HL-60/S4 treated with retinoic acid at 250 ng/mL for 4 days and 3 days (cell line): ENCODE data around the gene DFFB.

ENCODE experiments used
- in situ Hi-C: fragments of 300-500 bp; cut with MboI; formaldehyde crosslinking; loops from 2 replicates; pipeline ENCODE4 v1.7.0; 2022; ENCODE audit warnings: low sequenced_read_pairs

The DFFB gene

DNA sequence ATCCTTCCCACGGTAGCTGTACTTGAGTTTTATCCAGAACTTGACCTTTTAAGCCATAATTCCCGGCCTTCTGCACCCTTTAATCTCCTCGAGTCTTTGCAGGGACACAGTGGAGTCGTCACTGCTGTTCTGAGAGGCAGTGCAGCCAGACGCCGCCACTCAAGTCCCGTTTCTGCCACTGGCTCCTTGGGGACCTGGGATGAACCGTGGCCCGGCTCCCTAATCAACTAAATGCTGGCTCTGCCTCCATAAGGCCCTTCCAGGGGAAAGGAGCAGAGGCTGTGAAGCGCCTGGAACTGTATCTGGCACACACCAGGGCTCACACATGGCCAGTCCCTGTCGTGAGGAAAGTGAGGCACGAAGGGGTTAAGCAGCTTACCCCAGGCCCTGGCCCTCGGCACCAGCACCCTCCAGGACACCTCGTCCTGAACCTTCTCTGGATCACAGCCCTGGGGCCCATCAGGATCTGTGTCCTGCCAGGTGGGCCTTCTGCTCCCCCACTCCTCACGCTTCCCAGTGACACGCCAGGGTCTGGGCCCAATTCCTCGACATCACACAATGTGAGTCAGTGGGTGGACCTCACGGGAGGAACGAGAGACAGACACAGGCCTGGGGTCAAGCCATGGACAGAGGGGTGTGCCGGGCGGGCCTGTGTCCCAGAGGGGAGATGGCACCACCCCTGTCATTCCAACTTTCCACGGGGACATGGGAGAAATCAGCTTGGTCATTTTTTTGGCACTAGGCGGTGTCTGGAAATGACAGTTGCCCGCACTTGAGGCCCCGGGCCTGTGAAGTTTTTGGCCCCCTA, 66.3 kb downstream of the DFFB start:
- in situ Hi-C loops, result no loop called here

- in situ Hi-C loops, result no loop called here
Measured at GRCh38 chr1:3924186-3924824, 67.0 kb downstream of the DFFB start.

GRCh38 chr1:3924825-3925220, 67.5 kb downstream of the DFFB start:
- in situ Hi-C loops, result no loop called here

- in situ Hi-C loops, result no loop called here
Measured at GRCh38 chr1:3925256-3925655, 68.0 kb downstream of the DFFB start.

DNA sequence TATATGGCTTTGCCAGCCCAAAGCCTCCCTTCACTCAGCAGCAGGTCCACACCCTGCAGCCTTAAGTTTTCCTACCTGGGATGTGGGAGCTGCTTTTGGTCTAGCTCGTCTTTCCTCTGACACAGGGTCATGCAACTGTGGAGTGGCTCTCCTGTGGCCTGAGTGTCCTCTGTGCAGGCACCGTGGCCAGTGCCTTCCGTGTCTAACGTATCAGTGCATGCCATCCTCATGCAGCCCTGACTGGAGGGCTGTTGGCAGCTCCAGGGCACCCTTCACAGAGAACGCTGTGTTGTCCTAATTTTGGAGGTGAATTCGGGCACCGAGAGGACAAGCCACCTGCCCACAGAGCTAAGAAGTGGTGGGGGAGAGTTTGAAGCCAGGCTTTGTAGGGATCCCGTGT, 68.5 kb downstream of the DFFB start:
- in situ Hi-C loops, result no loop called here

DNA sequence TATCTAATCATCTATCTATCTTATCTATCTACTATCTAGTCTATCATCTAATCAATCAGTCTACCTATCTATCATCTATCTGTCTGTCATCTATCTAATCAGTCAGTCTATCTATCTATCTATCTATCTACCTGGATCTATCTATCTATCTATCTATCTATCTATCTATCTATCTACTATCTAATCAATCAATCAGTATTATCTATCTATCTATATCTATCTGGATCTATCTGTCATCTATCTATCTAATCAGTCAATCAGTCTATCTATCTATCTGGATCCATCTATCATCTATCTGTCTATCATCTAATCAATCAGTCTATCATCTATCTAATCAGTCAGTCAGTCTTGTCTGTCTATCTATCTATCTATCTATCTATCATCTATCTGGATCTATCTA, 69.7 kb downstream of the DFFB start:
- in situ Hi-C loops, result no loop called here

DNA sequence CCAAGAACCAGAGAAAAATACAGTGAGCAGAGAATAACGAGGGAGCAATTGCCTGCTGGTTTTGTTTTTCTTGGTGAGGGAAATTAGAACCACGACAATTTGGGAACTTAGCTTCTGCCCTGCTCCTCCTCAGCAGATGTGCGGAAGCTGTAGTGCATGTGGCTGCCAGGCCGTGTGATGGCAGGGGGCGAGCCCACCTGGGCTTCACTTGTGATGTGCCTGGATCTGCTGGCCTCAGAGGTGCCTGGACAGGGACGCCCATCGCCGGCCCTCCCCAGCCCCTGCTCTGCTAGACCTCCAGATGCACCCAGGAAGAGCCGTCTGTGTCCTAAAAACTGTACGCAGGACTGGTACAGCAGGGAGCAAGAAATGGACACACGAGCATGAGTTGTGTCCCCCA, 71.3 kb downstream of the DFFB start:
- in situ Hi-C loops, result no loop called here

GRCh38 chr1:3929126-3929525, 71.8 kb downstream of the DFFB start:
- in situ Hi-C loops, result no loop called here

- in situ Hi-C loops, result no loop called here
Measured at GRCh38 chr1:3930301-3931006, 73.2 kb downstream of the DFFB start.

- in situ Hi-C loops, result no loop called here
Measured at GRCh38 chr1:3931007-3931912, 74.0 kb downstream of the DFFB start.

DNA sequence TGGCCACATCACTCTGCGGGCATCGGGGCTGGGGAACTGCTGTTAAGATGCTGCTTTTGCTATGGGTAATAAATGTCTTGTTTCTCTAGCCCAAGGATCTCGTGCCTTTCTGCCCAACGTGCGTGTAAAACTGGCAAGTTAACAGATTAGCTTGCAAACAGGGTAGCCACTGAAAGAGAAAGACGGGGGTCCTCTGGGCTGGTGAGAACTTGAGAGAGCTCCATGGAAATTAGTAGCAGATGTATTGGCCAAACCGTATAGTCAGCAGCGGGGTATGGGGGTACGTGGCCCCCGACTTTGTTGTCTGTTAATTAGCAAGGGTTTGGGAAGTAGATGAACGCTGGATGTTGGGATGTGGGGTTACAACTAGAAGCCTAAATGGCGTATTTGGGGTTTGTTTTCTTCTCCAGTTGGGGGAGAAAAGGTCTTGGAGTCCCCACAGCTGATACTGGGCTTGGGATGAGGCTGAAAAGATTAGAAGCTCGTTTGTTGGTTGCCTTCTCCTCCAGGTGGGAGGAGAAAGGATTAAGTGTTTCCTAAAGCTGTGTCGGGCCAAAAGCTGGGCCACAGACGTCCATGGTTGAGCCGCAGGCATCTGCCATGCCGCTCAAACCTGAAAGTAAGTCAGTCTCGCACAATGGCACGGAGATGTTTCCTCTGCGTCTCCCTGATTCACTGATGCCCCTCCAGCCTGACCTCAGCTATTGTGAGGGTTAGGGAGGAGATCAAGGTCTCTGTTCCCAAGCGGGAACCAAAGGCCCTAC, 75.1 kb downstream of the DFFB start:
- in situ Hi-C loops, result no loop called here
